GM19099 (cell line): ENCODE measurements around the gene C12orf60.

Experiments
- POLR2A ChIP-seq: IDR thresholded peaks from 3 replicates; pipeline ENCODE4 v1.6.1; 2011; ENCODE audit warnings: low read depth; ENCODE audit not compliant: insufficient read length; ENCODE audit errors: extremely low read depth

The C12orf60 gene

DNA sequence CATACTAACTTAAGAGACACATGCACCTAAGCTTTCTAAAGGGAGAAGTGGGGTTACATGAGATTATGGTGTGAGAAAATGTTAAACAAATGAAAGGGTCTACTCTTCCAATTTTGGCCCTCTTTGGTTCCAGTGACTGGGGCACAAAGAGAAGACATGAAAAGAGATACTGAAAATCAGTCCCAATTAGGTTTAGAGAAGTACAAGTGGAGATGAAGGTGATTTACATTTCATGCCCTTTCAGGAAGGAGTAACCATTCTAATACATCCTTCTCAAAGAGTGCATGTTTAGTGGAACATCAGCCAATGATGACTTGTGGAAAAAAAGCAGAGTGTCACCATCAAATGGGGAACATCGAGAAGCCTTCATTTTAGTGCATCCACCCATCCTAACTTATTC, 67.8 kb downstream of the C12orf60 start:
- no peak for TF ChIP-seq POLR2A

GRCh38 chr12:14871886-14872285, 68.4 kb downstream of the C12orf60 start:
- TF ChIP-seq POLR2A = no peak

- no peak for TF ChIP-seq POLR2A
Observed at GRCh38 chr12:14873440-14874185, 70.1 kb downstream of the C12orf60 start.
